Activated CD4-positive, alpha-beta T cell treated with anti-CD3 and anti-CD28 coated beads, Interleukin-2, amount 50 U/mL, for 4 hours (primary cell): ENCODE measurements around the gene RTKN2.
"Not testable (repeated sequence)": the region's sequence is repeated elsewhere in the genome, so short reads cannot be mapped to it uniquely, and the experiment has no call there.

Experiments
- DNase-seq, 2 experiments: peaks; one replicate each; pipeline ENCODE4 v3.0.0-alpha.2; 2020

RTKN2 gene

DNA sequence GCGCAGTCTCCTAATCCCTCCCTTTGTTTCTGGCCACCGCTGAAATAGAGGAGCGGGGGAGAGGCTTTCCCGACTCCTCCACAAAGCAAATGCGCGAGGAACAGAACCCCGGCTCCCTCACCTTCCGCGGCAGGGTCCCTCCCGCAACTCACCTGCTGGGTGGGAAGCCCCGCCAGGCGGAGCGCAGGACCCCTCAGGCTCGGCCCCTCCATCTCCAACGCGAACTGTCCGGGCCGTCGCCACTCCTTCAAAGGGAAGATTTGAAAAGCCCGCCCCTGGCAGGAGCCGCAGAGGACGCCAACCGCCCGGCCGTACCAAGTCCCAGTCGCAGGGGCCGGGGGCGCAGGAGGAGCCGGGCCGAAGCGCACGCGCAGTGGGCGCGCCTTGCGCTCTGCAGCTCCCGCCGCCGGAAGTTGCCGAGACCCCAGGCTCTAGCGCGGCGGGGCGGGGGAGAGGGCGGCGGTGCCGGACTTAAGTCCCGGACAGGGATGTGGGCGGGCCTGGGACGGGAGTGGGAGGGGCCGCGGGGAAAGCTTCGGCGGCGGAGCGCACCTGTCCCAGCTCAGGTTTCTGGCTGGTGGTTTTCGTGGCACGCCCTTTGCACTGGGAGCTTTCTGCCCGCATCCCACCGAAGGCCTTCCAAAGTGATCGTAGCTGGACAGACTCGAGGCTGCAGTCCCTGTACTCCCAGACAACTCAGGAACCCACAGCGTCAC, at the start of gene RTKN2:
TSS of gene RTKN2 (minus strand) at position 446 of the 716 bp plus-strand sequence. CDS start at position 212, 234 bp downstream.
- DNase-seq: peak; percentile 50 to 55

DNA sequence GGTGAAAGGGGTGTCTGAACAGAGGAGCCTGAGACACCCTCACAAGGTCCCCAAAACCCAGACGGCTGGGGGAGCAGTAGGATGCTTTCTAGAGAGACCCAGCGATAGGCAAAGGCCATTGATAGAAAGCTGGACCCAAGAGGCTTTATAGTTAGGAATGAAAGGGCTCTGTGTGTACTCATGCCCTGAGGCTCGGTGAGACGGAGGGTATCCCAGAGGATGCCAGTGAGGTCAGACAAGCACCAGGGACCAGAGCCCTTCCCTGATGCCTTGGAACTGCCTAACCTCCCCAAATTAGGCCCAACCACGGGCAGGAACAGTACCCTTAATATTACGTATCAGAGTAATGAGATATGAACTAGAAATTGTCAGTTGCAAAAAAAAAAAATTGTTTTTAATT, 48.6 kb upstream of the RTKN2 start:
- no peak for DNase-seq

DNA sequence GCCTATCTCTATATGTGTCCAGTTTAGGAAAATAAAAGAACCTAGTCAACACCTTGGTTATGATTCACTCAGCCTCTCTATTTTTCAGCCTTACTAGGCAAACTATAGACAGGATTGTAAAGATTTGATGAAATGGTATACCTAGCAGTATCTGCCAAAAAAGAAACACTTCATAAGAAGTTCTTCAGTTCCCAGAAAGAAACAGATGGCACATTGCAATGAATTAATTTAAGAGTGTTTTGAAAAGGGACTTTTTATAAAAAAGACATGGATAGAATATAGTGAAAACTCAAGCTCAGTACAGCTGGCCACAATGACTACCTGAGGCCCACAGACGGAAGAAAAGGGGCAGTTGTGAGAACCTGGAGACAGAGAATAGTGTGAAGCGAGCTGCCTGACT, 40.6 kb upstream of the RTKN2 start:
- no peak for DNase-seq

- DNase-seq: no peak
These were observed 39.5 kb upstream of the RTKN2 start for GRCh38 chr10:62308101-62308500.

GRCh38 chr10:62307635-62308034, 39.0 kb upstream of the RTKN2 start:
- no peak for DNase-seq

DNA sequence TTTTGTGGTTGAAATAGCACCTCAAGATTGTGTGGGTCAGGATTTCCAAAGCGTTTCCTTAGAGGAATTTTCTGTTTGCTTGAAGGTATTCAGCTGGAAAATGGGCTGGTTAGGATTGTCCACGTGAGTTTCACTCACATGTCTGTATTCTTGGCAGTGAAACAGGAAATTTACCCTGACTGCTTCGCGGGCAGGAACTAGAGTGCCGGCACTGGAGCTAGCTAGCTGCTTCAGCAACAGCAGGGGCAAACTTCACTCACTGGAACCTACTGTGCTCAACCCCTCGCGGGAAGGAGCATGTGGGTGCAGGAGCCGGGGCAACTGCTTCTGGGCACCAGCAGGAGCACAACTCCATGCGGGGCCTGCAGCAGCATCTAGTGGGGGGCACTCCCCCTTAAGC, 38.0 kb upstream of the RTKN2 start:
- peak in 1 of 2 experiments; percentile 1 for DNase-seq

- no peak for DNase-seq
These were observed 37.2 kb upstream of the RTKN2 start for GRCh38 chr10:62305813-62306212.

DNA sequence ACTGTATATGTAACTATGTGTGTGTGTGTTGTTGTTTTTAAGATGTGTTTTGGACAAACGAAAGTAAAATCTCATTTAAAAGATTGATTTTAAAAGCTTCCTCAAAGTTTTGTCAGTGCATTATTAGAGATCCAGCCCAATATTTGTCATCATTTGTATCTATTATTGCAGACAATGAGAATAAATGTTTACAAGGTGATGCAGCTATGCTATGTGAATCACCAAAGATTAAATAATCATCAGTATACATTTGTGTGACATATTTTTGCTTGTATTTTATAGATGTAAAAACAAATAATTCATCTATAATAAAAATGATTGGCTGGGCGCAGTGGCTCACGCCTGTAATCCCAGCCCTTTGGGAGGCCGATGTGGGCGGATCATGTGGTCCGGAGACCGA, 35.3 kb upstream of the RTKN2 start:
- no peak for DNase-seq

GRCh38 chr10:62302760-62303159, 34.1 kb upstream of the RTKN2 start:
- no peak for DNase-seq

GRCh38 chr10:62297857-62298256, 29.2 kb upstream of the RTKN2 start:
- no peak for DNase-seq

DNA sequence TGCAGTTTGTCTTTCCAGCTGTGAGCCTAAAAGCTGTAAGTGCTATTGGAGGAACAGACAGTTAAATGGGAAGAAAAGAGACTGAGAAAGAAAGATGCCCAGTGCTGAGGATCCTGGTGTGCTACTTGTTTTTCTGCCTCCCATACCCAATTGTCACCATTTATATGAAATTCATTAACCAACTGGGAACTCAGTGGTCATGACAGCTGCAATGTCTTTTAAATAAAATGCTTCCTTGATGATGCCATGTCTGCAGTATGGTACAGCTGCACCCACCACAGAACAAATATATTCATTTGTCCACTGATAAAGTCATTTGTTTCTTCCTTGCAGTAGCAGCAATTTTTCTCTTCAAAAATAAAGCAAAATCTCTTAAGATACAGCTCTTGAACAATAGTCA, 15.6 kb upstream of the RTKN2 start:
- DNase-seq: no peak

GRCh38 chr10:62281348-62281747, 12.7 kb upstream of the RTKN2 start:
- DNase-seq: not testable (repeated sequence)

- not testable (repeated sequence) for DNase-seq
These were observed 11.7 kb upstream of the RTKN2 start for GRCh38 chr10:62280392-62280791.

DNA sequence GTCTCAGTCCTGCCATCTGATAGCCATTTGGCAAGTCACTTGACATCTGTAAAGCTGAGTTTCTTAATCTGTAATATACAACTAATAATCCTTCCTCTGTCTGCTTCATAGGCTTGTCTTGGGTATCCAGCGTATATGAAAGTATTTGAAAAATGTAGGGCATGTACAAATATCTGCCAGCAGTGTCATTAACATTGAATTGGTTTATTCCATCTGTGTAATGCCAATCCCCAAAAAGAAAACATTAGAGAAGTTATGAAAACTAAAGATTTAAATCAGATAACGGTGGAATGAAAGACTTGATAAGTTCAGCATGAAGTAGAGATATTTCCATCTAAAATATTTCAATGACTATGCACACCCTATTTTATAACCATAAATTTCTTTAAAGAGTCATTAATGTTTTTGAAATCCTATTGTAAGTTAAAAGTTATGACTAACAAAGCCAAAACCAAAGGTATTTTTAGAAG, 9.8 kb upstream of the RTKN2 start:
- no peak for DNase-seq

GRCh38 chr10:62277971-62278370, 9.3 kb upstream of the RTKN2 start:
- no peak for DNase-seq

- DNase-seq: no peak
These were observed 1.4 kb upstream of the RTKN2 start for GRCh38 chr10:62270020-62270419.

DNA sequence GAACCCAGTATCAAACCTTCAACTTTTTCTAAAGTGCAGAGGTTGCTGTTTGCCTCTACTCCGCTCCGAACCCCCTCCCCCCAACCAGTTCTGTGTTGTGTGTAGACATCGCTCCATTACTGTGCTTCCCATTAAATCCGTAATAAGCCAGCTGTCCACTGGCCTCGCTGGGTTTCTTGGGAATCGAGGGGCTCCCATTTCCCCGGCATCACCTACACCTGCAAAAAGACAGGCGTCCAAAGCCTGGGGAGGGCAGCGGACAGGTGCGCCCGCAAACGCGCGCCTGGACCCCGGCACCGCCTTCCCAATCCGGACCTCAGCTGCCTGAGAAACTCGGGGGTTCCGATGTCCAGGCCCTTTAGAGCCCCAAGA, 631 bp downstream of the RTKN2 start:
- no peak for DNase-seq

- DNase-seq: no peak
These were observed 2.0 kb downstream of the RTKN2 start for GRCh38 chr10:62266611-62267010.

DNA sequence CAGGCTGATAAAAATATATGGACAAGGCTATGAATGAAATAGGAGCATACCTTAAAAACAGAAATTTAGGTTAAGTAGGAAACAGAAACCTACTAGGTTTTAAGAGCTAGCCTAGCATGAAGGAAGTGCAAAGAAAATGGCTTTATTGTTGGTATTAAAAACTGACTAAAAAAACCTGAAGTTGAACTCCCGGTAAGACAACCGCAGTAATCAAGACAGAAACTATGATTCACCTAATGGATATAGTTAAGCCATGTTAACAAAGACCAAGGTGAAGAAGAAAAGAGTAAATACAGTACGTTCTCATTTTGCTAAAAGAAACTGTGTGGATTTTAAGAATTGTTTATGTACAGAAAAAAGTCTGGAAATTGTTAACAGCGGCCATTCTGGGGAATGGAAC, 2.5 kb downstream of the RTKN2 start:
- DNase-seq: no peak

GRCh38 chr10:62264702-62265436, 3.8 kb downstream of the RTKN2 start:
- DNase-seq: no peak

GRCh38 chr10:62264126-62264525, 4.5 kb downstream of the RTKN2 start:
- DNase-seq: no peak

DNA sequence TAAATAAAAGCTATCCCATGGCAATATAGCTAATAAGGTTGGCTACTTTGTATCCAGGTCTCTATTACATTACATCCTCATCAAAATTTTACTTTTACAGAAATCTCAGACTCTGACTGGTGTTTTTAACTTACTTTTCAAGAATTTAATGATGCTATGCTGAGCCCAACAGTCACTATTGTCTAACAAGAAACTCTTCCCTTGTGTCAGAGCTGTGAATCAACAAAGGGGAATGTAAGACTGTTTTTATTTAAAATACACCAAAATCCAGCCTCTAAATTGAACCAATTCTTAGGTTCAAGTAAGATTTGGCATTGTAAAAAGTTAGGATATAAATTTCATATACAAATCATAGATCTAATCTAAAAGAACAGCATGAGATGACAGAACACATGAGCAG, 7.0 kb downstream of the RTKN2 start:
- DNase-seq: no peak

DNA sequence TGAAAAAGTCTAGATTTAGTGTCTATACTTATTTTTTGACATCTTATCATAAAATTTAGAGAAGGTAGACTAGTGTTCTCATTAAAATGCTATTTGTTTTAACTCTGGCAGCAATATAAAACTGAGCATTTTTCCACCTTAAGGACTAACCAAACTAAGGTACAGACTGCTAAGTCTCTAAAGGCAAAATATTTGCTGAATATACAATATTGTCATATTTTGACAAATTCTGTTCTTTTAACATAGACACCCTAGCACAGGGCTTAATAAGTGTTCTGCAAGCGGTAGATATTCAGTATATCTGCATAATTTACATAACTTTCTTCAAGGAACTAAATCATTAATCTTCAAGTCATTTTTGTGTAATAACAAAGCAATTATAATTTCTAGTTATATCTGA, 8.6 kb downstream of the RTKN2 start:
- no peak for DNase-seq

GRCh38 chr10:62259456-62259855, 9.2 kb downstream of the RTKN2 start:
- no peak for DNase-seq

- DNase-seq: no peak
These were observed 9.7 kb downstream of the RTKN2 start for GRCh38 chr10:62258926-62259325.
